Caco-2 (cell line): ENCODE data around the gene DOP1B. TPM values are rescaled to one million over a fixed set of nuclear protein-coding genes. Genes with fewer than 3 reads are reported as not detected.

ENCODE experiments used
- BruUV-seq: library from RNA; stranded (reverse); fragments of 400-500 nt; replicated peaks from 2 replicates; lab custom pipeline; 2021; lab: Mats Ljungman, UMichigan
- CTCF ChIA-PET: fragments of 300-600 bp; sonication (Branson Sonifier 250); formaldehyde crosslinking; loops from one replicate; lab custom pipeline; 2022; ENCODE audit warnings: antibody characterized with exemption; lab: Charles Lee
- POLR2A ChIA-PET: fragments of 300-600 bp; sonication (Branson Sonifier 250); formaldehyde crosslinking; loops from one replicate; lab custom pipeline; 2022; ENCODE audit warnings: antibody characterized with exemption; lab: Charles Lee
- DNase-seq, 2 experiments: peaks; one replicate each; pipeline versions ENCODE4 v3.0.0 to v3.0.0-alpha.2; 2020 to 2022
- H3K27me3 ChIP-seq: replicated peaks from 2 replicates; pipeline ENCODE4 v1.6.0; 2011; ENCODE audit warnings: low read length; ENCODE audit not compliant: control insufficient read depth, insufficient read depth
- H3K36me3 ChIP-seq: 2 replicates; pipeline ENCODE4 v1.5.1; 2011; ENCODE audit warnings: low read length; ENCODE audit not compliant: control insufficient read depth, insufficient read depth
- H3K4me1 ChIP-seq: fragments of 250-450 bp; sonication (Bioruptor Pico); 2 replicates; pipeline ENCODE4 v1.5.1; 2020; ENCODE audit warnings: mild to moderate bottlenecking
- H3K4me3 ChIP-seq: 2 replicates; pipeline ENCODE4 v1.5.1; 2011; ENCODE audit warnings: low read depth, mild to moderate bottlenecking, control low read depth, low read length
- H3K9me3 ChIP-seq: fragments of 250-450 bp; sonication (Bioruptor Pico); 2 replicates; pipeline ENCODE4 v1.5.1; 2020; ENCODE audit warnings: mild to moderate bottlenecking, moderate library complexity
- H3K27ac Mint-ChIP-seq: one replicate; pipeline ENCODE4 v1.8.0; 2022; ENCODE audit warnings: mixed read lengths; ENCODE audit not compliant: unreplicated experiment
- H3K27me3 Mint-ChIP-seq: one replicate; pipeline ENCODE4 v1.8.0; 2022; ENCODE audit warnings: mixed read lengths; ENCODE audit not compliant: insufficient read depth, unreplicated experiment
- H3K36me3 Mint-ChIP-seq: one replicate; pipeline ENCODE4 v1.8.0; 2022; ENCODE audit warnings: mild to moderate bottlenecking, mixed read lengths; ENCODE audit not compliant: insufficient read depth, unreplicated experiment
- H3K4me1 Mint-ChIP-seq: one replicate; pipeline ENCODE4 v1.8.0; 2022; ENCODE audit warnings: low read depth, mixed read lengths; ENCODE audit not compliant: unreplicated experiment
- H3K4me3 Mint-ChIP-seq: one replicate; pipeline ENCODE4 v1.8.0; 2022; ENCODE audit warnings: mild to moderate bottlenecking, moderate library complexity, mixed read lengths; ENCODE audit not compliant: unreplicated experiment
- H3K9me3 Mint-ChIP-seq: one replicate; pipeline ENCODE4 v1.8.0; 2022; ENCODE audit warnings: mixed read lengths; ENCODE audit not compliant: unreplicated experiment
- CTCF ChIP-seq, 2 experiments: fragments of 200-600 bp in 1 of 2; IDR thresholded peaks; 1 replicate in 1 of 2; 2 replicates in 1 of 2; pipeline versions ENCODE4 v1.5.1 to v1.8.0; 2011 to 2022; ENCODE audit warnings: antibody characterized with exemption in 1 of 2, control low read depth in 1 of 2, inconsistent platforms in 1 of 2, low read depth in 1 of 2, low read length in 1 of 2, mild to moderate bottlenecking in 1 of 2, moderate library complexity in 1 of 2; ENCODE audit not compliant: insufficient read depth in 1 of 2, severe bottlenecking in 1 of 2, unreplicated experiment in 1 of 2
- intact Hi-C: fragments of 100-400 bp; cut with micrococcal nuclease; formaldehyde crosslinking; loops from one replicate; pipeline ENCODE4 v1.10.0; 2022; ENCODE audit not compliant: unreplicated experiment
- total RNA-seq: library from RNA; stranded (reverse); gene quantifications from 2 replicates; pipeline ENCODE4 v1.2.3, GENCODE V29; 2022

The DOP1B gene
- total RNA-seq, 1 experiment from 2014 or later: 15.9 TPM

GRCh38 chr21:36111238-36111637, 45.4 kb upstream of the DOP1B start:
- Histone ChIP-seq H3K36me3 (no peaks in the 10 kb centered on the region), H3K27me3 (no peaks in the 10 kb centered on the region), H3K4me1 (peaks cover 8% of the 10 kb centered on the region), H3K9me3 (no peaks in the 10 kb centered on the region), H3K4me3 (no peak overlapping the region)
- ChIA-PET CTCF (interaction anchor here (0.9 kb wide), 1 partner anchor 51 kb away, joined by 4 read pairs; no protein-coding TSS in a partner anchor), POLR2A (no interaction called here)
- Mint-ChIP-seq H3K4me1 (peaks cover 14% of the 10 kb centered on the region), H3K27me3 (no peaks in the 10 kb centered on the region), H3K36me3 (no peaks in the 10 kb centered on the region), H3K27ac (no peak overlapping the region), H3K9me3 (no peaks in the 10 kb centered on the region), H3K4me3 (no peak overlapping the region)
- TF ChIP-seq CTCF (IDR thresholded peaks at IDR 0.05; ENCODE audit: insufficient read depth in 1 of 2, low read depth in 1 of 2, low read length in 1 of 2, severe bottlenecking in 1 of 2, unreplicated experiment in 1 of 2): no peak
- no TSS peak for BruUV-seq
- no peak for DNase-seq
- intact Hi-C loops: no loop called here

- peak; percentile 56 to 80 for DNase-seq
- BruUV-seq: no TSS peak
Observed at GRCh38 chr21:36113647-36114428, 42.8 kb upstream of the DOP1B start.

More at GRCh38 chr21:36113647-36114428, 42.8 kb upstream of the DOP1B start:
- no peaks in the 10 kb centered on the region for H3K36me3 Mint-ChIP-seq
- H3K27me3 Mint-ChIP-seq: no peaks in the 10 kb centered on the region
- TF ChIP-seq CTCF (IDR thresholded peaks at IDR 0.05; ENCODE audit: insufficient read depth in 1 of 2, low read depth in 1 of 2, low read length in 1 of 2, severe bottlenecking in 1 of 2, unreplicated experiment in 1 of 2): no peak
- peak overlapping the region; percentile 76 for H3K4me3 Mint-ChIP-seq
- H3K4me1 Mint-ChIP-seq: peaks cover 14% of the 10 kb centered on the region
- Histone ChIP-seq H3K9me3 (no peaks in the 10 kb centered on the region), H3K4me3 (peak overlapping the region; percentile 41), H3K36me3 (no peaks in the 10 kb centered on the region), H3K4me1 (peaks cover 8% of the 10 kb centered on the region), H3K27me3 (no peaks in the 10 kb centered on the region)
- no peaks in the 10 kb centered on the region for H3K9me3 Mint-ChIP-seq
- CTCF ChIA-PET: interaction anchor here (0.6 to 1.4 kb wide), 7 partner anchors 11 to 1368 kb away, joined by 3 to 8 read pairs (median 3); partner anchors contain the start of gene SETD4
- peak overlapping the region; percentile 85 for H3K27ac Mint-ChIP-seq
- intact Hi-C loops: loop anchor here (2.0 kb wide), 2 partner anchors 53 to 85 kb away; partner anchors contain the start of gene SETD4
- POLR2A ChIA-PET: interaction anchor here (0.5 kb wide), 1 partner anchor 1317 kb away, joined by 3 read pairs; no protein-coding TSS in a partner anchor
